Measurements from ENCODE around the gene LTBP3.

The LTBP3 gene

DNA sequence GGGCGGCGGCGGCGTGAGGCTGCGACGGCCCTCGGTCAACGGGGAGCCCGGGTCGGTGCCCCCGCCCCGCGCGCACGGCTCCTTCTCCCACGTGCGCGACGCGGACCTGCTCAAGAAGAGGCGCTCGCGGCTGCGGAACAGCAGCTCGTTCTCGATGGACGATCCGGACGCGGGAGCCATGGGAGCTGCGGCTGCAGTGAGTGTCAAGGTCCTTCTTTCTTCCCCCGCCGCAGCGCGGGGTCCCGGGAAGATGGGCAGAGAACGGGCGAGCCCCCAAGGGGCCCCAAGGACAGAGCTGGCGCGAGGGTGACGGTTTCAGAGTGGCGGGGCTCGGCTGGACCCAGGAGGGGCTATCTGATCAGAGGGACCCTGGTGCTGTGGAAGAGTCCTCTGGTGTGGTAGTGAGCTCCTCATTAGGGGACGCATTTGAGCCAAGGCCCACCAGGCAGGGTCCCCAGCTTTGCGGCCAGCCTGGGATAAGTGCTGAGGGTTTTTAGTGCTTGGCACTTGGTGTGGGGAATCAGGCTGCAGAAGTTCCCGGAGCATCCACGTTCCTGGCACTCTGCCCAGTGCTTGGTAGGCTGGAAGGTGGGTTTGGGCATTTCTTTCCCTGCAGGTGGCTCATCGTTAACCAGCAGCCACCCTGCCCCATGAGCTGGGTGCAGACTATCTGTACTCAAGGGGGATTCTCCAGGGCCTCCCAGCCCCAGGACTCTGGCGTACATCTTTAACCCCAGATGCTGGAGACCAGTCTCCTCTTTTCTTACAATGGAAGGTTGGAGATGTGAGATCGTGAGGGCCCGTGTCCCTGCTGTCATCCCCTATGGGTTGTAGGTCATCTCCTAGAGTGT lies 27.5 kb upstream of the LTBP3 start:
- DNase-seq = no peak

DNA sequence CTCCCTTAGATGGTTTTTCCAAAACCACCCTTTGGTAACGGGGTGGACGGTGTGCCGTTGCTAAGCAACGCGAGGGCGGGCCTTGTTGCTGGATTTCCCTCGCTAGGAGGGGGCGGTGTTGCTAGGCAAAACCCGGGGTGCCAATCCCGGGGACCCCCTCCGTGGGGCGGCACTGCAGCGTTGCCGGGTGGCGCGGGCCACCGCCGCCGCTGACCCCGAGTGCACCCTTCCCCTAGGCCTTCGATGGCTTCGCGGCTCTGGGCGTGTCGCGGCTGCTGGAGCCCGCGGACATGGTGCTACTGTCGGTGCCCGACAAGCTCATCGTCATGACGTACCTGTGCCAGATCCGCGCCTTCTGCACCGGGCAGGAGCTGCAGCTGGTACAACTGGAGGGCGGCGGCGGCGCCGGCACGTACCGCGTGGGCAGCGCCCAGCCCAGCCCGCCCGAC lies 26.6 kb upstream of the LTBP3 start:
- DNase-seq = no peak

DNA sequence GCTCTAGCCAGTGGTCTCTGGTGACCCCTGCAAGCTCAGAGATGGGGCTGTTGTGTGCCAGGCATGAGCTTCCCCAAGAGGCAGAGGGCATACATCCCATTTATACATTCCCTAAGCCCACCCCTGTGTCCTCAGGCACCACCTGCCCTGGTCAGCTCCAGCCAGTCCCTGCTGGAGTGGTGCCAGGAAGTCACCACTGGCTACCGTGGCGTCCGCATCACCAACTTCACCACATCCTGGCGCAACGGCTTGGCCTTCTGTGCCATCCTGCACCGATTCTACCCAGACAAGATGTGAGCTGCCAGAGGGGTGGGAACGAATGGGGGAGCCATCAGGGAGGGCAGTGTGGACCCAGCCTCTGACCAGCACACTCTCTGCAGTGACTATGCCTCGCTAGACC lies 25.9 kb upstream of the LTBP3 start:
- DNase-seq = no peak

DNA sequence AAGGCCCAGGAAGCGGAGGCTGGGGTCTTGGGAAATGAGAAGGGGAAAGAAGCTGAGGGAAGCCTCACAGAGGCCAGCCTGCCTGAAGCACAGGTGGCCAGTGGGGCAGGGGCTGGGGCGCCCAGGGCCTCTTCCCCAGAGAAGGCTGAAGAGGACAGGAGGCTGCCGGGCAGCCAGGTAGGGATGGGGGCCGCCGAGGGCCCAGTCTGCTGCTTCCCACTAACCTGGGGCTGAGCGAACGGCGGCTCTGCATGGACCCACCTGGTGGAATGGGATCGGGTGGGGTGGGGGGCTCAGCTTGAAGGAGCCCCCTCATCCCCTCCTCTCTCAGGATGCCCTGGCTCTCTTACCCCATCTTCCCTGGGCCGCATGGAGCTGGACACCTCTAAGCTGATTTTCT lies 25.4 kb upstream of the LTBP3 start:
- DNase-seq = no peak

DNA sequence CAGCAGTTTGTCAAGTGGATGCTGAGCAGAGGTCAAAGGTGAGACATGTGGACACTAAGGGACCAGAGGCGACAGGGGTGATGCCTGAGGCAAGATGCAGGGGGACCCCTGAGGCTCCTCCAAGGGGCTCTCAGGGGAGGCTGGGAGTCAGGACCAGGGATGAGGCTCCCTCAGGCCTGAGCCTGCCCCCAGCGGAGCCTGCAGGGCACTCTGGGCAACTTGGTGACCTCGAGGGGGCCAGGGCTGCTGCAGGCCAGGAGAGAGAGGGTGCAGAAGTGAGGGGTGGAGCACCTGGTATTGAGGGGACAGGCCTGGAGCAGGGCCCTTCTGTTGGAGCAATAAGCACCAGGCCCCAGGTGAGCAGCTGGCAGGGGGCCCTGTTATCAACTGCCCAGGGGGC lies 23.8 kb upstream of the LTBP3 start:
- no peak for DNase-seq

DNA sequence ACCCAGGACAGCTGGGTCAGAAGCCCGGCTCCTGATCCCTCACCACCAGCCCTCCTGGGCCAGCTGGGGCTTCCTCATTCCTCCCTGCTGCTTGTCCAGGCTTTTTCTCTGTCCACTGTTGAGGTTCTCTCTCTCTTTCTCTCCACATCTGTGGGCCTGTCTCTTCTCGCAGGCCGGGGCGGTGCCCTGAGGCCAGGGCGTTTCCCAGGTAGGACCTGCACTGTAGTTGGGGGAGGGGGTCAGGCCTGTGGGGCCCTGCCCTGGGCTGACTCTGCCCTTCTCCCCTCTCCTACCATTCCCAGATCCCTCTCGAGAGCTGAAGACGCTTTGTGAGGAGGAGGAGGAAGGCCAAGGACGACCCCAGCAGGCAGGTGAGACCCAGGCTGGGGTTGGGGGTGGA lies 22.6 kb upstream of the LTBP3 start:
- no peak for DNase-seq

DNA sequence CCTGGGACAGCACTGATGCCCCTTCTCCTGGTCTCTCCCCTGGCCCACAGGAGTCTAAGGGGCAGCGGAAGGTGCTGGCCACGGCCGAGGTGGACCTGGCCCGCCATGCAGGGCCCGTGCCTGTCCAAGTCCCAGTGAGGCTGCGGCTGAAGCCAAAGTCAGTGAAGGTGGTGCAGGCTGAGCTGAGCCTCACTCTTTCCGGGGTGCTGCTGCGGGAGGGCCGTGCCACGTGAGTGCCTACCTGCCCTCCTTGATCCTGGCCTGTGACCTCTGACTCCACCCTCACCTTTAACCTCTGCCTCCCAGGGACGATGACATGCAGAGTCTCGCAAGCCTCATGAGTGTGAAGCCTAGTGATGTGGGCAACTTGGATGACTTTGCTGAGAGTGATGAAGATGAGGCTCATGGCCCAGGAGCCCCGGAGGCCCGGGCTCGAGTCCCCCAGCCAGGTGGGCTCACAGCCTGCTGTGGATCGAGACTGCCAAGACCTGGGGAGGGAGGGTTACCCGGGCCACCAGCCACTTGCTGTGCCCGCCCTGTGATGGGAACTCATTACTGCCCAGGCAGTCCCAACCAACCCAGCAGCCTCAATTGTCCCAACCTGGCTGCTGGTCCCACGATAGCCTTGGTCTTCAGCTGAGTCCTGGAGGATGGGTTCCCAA lies 22.0 kb upstream of the LTBP3 start:
- no peak for DNase-seq

DNA sequence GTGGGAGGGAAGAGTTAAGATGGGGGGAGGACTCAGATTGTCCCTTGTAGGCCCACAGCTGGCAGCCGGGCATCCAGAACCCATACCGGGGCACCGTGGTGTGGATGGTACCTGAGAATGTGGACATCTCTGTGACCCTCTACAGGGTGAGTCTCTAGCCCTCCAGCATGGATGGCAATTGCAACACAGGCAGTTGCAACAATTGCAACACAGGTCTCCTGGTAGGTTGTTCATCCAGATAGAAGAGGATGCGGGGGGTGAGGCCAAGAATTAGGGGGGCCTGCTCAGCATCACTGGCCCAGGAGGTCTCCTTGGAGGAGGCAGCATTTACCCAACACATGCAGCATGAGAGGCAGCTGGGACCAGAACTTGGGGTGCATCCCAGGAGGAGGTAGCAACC lies 21.1 kb upstream of the LTBP3 start:
- no peak for DNase-seq

DNA sequence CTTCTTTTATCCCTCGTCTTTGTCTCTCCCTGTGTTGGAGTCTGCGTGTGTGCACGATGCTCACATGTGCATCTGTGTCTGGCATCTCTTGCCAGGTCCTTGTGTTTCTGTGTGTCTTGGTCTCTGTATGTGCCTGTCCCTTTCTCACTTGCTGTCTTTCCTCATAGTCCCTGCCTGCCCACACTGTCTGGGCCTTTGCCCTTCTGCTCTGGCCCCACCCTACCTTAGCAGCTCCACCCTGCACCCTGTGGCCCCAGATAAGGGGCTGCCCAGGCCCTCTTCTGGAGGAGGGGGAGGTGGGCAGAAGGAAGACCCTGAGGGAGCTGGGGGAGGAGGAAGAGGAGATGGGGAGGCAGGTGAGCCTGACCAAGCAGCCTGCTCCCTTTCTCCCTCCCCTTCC lies 20.5 kb upstream of the LTBP3 start:
- DNase-seq = no peak

DNA sequence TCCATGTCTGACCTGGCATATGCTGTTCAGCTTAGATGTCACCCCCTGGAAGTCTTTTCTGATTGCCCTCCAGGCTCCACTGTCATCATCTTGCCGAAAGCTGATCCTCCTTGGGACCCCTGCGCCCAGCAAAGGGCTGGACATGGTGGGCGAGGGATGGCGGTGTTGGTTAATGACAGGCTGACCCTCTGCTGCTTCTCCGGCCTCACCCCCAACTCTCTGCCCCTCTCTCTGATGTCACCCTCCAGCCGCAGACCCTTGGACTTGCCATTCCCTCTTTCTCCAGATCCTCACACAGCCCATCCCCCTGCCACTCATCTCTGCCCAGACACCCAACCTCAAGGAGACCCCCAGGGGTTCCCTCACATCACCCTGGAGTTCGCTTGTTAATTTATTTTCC lies 20.0 kb upstream of the LTBP3 start:
- DNase-seq = no peak

DNA sequence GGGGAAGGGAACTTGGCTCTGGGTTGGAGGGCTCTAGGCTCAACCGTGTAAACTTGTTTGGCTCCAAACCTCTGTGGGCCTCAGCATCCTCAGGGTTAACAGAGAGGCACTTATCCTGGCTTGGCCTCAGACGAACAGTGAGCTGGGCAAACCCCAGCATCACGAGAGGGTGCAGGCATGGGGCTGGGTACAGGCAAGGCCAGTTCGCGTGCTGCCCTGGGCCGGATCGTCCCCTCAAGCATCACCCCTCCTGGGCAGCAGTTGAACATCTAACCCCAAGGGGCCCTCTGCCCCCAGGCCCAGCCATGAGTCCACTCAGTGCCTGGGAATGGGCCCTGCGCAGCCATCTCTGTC lies 19.6 kb upstream of the LTBP3 start:
- no peak for DNase-seq

DNA sequence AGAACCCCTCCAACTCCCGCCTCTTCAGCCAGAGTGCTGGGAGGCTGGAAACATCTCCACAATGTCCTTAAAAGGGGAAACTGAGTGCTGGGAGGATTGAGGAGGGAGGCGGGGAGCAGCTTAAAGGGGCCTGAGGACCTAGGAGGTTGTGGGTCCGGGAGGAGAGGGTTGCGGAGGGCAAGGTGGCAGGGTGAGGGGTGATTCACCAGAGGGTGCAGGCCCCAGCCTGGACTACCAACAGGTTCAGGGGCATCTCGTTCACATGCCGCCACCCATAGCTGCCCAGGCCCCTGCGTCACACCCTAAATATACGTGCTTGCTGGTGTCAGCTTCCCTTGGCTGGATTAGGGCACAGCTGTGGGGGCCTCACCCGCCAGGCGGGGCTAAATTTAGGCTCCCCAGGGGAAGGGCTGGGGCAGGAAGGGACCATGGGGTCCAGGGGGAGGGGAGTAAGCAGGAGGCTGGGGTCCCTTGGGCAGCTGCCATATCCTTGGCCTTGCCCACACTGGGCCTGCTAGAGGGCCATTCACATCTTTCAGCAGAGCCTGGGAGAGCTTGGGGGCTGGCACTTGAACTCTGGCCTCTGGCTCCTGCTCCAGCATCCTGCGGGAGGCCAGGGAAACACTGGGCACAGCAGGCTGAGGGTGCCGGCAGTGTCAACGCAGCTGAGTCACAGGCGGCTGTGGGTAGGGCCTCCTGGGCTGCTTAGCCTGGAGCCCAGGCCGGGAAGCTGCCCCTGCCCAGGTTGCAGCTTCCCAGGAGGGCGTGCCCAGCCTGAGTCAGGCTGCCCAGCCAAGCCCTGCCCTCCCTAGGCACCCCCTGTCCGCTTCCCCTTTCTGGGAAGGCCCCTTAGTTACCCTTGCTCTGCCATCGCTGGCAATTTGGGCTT lies 19.0 kb upstream of the LTBP3 start:
- peak; percentile 92 to 96 (median 94) for DNase-seq

DNA sequence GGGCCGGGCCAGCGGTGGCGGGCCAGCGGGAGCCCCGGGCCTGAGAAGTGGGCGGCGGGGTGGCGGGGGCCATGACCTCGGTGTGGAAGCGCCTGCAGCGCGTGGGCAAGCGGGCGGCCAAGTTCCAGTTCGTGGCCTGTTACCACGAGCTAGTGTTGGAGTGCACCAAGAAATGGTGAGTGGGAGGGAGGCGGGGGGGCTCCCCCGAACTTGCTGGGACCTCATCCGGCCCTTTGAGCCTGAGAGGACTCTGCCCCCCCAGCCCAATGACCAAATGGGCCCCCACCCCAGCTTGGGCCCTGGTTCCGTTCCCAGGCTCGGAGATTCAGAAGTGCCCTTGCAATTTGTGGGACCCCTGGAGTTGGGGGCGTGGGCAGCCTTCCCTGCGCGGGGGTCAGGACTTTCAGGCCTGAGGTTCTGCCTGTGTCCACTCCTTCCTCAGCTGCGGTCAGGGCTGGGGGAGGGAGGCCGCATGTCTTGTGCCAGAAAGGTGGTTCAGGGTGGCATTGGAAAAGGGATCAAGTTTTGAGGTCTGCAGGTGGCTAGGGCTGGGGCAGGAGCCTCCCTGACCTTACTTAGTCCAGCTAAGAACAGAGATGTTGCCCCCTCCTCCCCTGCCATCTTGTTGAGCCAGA lies 18.2 kb upstream of the LTBP3 start:
- DNase-seq = peak; percentile 40 to 79 (median 70)

DNA sequence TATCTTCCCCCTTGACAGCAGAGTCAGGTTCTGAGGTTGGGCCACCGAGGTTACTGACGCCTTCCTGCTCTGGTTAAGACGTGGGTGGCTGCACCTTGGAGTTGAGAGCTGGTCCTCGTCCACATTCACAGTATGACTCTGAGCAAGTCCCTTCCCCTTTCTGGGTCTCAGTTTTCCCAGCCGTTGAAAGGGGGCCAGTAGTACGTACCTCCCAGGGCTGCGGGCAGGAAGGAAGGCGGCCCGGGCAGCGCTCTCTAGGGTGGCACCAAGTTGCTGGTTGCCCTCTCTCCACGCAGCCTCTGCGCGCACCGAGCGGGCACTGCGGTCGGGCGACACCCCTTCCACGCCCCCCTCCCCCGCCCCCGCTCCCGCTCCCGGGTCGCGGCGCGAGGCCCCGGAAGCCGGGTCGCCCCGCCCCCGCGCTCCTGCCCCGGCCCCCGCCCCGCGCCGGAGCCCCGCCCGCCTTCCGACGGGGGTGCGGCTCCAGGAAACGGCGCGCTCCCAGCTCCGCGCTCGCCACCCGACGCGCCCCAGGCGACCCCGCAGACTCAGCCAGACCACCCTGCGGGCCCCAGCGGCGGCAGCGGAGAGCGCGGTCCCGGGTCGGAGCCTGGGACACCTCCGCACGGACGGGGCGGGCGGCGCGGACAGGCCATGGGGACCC lies 17.5 kb upstream of the LTBP3 start, which contains the start of gene EHBP1L1:
Gene EHBP1L1, plus strand, starts transcription at position 486 of the 664 bp plus-strand sequence. CDS start 250 bp downstream, outside the sequence.
- DNase-seq = peak; percentile 77 to 95 (median 92)

DNA sequence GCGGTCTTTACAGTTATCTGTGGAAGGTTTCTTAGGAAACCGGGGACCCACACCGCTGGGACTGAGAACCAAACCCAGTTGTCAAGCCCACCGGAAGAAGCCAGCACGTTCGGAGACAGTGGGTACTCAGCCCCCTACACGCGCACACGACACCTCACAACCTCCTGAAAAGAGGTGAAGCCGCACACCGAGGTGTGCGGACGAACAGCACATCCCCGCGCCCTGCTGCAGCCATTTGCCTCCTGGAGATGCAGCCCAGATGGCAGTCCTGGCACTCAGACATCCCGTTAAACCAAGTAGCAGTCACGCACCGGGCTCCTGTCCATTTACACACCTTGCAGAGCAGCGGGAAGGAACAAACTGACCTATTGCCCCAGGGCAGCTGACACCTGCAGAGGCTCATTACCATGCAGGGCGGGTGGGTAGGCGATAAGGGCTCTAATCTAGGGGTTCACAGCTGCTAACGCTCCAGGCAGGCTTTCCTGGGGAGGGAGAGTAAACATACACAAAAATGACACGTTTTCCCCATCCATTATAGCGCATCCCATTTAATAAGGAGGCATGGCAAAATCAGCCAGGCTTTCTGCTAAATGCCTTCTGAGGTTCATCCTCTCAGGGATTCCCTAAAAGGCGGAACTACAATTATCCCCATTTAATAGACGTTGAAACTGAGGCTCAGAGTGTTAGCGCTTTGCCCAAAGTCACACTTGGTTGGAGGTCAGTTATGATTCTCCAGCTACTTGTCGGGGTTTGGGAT lies 16.8 kb upstream of the LTBP3 start:
- peak in 2 of 4 experiments; percentile 24 to 39 for DNase-seq

DNA sequence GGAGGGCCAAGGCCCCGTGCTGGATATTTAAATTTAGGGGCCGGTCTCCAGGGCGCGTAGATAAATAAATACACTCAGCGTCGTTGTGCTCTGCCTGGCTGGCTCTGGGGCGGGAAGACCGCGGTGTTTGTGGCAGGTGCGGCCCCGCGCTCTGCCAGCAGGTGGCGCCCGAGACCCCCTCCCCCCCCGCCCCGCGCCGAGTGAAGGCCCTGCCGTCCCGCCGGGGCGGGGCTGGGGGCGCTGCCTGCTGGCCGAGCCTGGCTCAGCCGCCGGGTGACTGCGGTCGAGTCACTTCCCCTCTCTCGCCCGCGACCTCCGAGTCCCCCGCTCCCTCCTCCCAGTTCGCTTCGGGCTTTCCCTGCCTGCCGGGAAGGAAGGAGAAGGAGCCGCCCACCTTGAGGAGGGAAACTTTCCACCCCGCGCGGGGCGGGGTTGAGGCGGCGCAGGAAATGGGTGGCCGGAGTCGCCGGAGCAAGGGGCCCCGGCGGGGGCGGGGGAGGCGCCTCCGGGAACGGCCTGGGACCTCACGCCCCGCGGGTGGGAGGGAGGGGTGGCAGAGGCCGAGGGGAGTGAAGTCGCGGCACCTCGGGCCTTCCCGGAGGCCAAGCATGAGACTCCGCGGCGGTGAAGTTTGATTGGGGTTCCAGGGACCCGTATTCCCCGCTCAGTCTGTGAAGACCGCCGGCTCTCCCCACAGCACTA lies 16.1 kb upstream of the LTBP3 start:
- DNase-seq = peak; percentile 98 to 99 (median 99)

DNA sequence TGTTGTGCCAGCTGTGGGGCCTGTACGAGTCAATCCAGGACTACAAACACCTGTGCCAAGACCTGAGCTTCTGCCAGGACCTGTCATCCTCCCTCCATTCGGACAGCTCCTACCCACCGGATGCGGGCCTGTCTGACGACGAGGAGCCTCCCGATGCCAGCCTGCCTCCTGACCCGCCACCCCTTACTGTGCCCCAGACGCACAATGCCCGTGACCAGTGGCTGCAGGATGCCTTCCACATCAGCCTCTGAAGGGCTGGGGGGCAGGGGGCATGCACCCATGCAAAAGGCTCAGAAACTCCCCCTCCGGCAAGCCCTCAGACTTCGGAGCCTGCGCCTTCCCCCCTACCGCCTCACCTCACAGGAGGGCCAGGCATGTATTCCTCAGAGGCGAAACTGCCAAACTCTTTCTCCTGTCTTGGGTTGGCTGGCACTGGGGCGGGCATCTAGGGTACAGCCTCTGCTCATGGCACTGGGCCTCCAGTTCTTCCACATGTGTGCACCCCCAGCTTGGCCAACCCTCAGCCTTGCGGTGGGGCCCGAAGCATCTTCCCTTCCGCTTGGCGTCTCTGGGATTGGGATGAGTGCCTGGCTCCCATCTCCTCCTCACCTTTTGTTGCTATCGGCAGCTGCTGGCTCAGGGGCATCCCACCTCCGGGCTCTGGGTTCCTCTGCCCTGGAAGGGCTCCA lies 15.4 kb upstream of the LTBP3 start:
- no peak for DNase-seq

DNA sequence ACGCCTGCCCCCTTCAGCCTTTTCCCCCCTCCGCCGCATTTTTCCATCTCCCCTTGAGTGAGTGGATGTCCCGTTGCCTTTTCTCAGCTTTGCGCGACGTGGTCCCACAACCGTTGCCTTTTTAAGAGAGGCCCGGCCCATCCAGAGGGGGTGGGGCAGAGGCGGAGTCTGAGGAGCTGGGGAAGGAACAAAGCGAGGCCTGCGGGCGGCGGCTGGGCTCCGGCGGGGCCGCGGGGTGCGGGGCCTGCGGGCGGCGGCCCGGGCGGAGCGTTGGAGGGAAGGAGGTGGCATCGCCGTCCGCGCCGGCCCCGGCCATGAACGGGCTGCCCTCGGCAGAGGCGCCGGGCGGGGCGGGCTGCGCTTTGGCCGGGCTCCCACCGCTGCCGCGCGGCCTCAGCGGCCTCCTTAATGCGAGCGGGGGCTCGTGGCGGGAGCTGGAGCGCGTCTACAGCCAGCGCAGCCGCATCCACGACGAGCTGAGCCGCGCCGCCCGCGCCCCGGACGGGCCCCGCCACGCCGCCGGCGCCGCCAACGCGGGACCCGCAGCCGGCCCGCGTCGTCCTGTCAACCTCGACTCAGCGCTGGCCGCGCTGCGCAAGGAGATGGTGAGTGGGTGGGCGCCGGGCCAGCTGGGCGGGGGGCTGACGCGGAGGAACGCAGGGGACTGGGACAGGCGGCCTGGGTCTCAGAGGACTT lies 14.3 kb upstream of the LTBP3 start, which contains the start of gene FAM89B:
Gene FAM89B, plus strand, starts transcription at position 183 of the 696 bp plus-strand sequence. Its CDS starts 132 bp downstream, at position 315.
- peak; percentile 86 to 95 (median 92) for DNase-seq

DNA sequence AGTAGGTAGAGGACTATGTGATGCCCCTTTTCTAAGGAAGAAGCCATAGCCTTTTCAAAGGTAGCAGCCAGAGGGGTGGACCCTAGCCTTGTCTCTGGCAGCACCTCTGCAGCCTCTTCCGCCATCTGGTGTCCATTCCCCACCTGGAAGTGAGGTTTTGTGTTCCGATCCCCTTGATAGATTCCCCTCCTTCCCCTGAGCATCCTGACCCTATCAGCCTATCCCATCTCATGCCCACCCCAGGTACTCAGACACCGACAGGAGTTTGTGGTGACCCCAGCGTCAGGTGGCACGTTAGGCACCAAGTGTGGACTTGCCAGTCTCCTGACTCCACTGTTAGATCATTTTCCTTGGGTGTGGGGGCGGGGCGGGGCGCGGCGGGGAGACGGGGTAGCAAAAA lies 13.8 kb upstream of the LTBP3 start:
- DNase-seq = peak in 1 of 4 experiments; percentile 23
